Left ventricle myocardium inferior (tissue), 1 donor: Measurements from ENCODE around the gene COL23A1. TPM values are rescaled to one million over a fixed set of nuclear protein-coding genes. Genes with fewer than 3 reads are reported as not detected.
"Not testable (repeated sequence)": the region's sequence is repeated elsewhere in the genome, so short reads cannot be mapped to it uniquely, and the experiment has no call there.

Source experiments
- DNase-seq: peaks from one replicate; pipeline ENCODE4 v3.0.0-alpha.2; 2020
- H3K27ac ChIP-seq: fragments of 200-600 bp; replicated peaks from 2 replicates; pipeline ENCODE4 v1.8.0; 2021
- H3K27me3 ChIP-seq: fragments of 200-600 bp; 2 replicates; pipeline ENCODE4 v1.8.0; 2021; ENCODE audit warnings: low read depth
- H3K36me3 ChIP-seq: fragments of 200-600 bp; 2 replicates; pipeline ENCODE4 v1.8.0; 2021
- H3K4me1 ChIP-seq: fragments of 200-600 bp; 2 replicates; pipeline ENCODE4 v1.8.0; 2021
- H3K4me3 ChIP-seq: fragments of 200-600 bp; 2 replicates; pipeline ENCODE4 v1.8.0; 2021; ENCODE audit warnings: mild to moderate bottlenecking, moderate library complexity
- H3K9me3 ChIP-seq: fragments of 200-600 bp; replicated peaks from 2 replicates; pipeline ENCODE4 v1.8.0; 2021
- CTCF ChIP-seq: fragments of 200-600 bp; IDR thresholded peaks from 2 replicates; pipeline ENCODE4 v1.8.0; 2021; ENCODE audit warnings: antibody characterized with exemption, mild to moderate bottlenecking, borderline replicate concordance
- intact Hi-C: fragments of 100-400 bp; cut with micrococcal nuclease; formaldehyde crosslinking; loops from one replicate; pipeline ENCODE4 v1.11.0; 2022
- total RNA-seq: library from RNA; stranded (reverse); fragmentation: NEBNext Ultra II Directional; extraction: Animal tissue kit (Norgen Biotek cat#: 25700); gene quantifications from one replicate; pipeline ENCODE4 v1.2.1, GENCODE V29; 2021
- donor health status: DM: no; HTN: yes; CAD: no; lungs with severe emphysema.

The COL23A1 gene
- total RNA-seq, 1 donor from 2014 or later: 27.4 TPM

- Histone ChIP-seq H3K27me3 (peaks cover 34% of the 10 kb centered on the region), H3K27ac (peak overlapping the region; percentile 27), H3K36me3 (no peaks in the 10 kb centered on the region), H3K9me3 (no peaks in the 10 kb centered on the region), H3K4me1 (peaks cover 3% of the 10 kb centered on the region), H3K4me3 (no peak overlapping the region)
- TF ChIP-seq CTCF: no peak
- no peak for DNase-seq
- intact Hi-C loops: no loop called here
Observed at GRCh38 chr5:178372142-178372571, 218.0 kb downstream of the COL23A1 start.

GRCh38 chr5:178371362-178372111, 218.7 kb downstream of the COL23A1 start:
- Histone ChIP-seq H3K4me3 (no peak overlapping the region), H3K27me3 (peaks cover 34% of the 10 kb centered on the region), H3K9me3 (no peaks in the 10 kb centered on the region), H3K27ac (peak overlapping the region; percentile 27), H3K4me1 (peaks cover 3% of the 10 kb centered on the region), H3K36me3 (no peaks in the 10 kb centered on the region)
- no peak for DNase-seq
- TF ChIP-seq CTCF: no peak
- intact Hi-C loops: no loop called here

- H3K36me3 ChIP-seq: no peaks in the 10 kb centered on the region
- no peak overlapping the region for H3K4me3 ChIP-seq
- H3K27ac ChIP-seq: no peak overlapping the region
- H3K9me3 ChIP-seq: no peaks in the 10 kb centered on the region
- DNase-seq: no peak
- intact Hi-C loops: no loop called here
- peaks cover 3% of the 10 kb centered on the region for H3K4me1 ChIP-seq
- H3K27me3 ChIP-seq: peaks cover 38% of the 10 kb centered on the region
- TF ChIP-seq CTCF: no peak
Observed at GRCh38 chr5:178370102-178370501, 220.1 kb downstream of the COL23A1 start.

GRCh38 chr5:178369469-178369868, 220.7 kb downstream of the COL23A1 start:
- H3K9me3 ChIP-seq, H3K36me3 ChIP-seq, DNase-seq, H3K4me3 ChIP-seq, H3K4me1 ChIP-seq, H3K27ac ChIP-seq, intact Hi-C loops: not testable (repeated sequence)
- peaks cover 33% of the 10 kb centered on the region for H3K27me3 ChIP-seq

- Histone ChIP-seq H3K27ac (no peak overlapping the region), H3K4me1 (peaks cover 3% of the 10 kb centered on the region), H3K4me3 (no peak overlapping the region), H3K36me3 (no peaks in the 10 kb centered on the region), H3K27me3 (peaks cover 33% of the 10 kb centered on the region), H3K9me3 (no peaks in the 10 kb centered on the region)
- DNase-seq: no peak
- intact Hi-C loops: no loop called here
- TF ChIP-seq CTCF: no peak
Observed at GRCh38 chr5:178368716-178369300, 221.4 kb downstream of the COL23A1 start.

- peaks cover 33% of the 10 kb centered on the region for H3K27me3 ChIP-seq
- no peak overlapping the region for H3K27ac ChIP-seq
- no peak overlapping the region for H3K4me3 ChIP-seq
- DNase-seq: no peak
- TF ChIP-seq CTCF: no peak
- H3K4me1 ChIP-seq: peaks cover 3% of the 10 kb centered on the region
- H3K36me3 ChIP-seq: no peaks in the 10 kb centered on the region
- intact Hi-C loops: no loop called here
- no peaks in the 10 kb centered on the region for H3K9me3 ChIP-seq
Observed at GRCh38 chr5:178368274-178368673, 221.9 kb downstream of the COL23A1 start.
